HG03039 (cell line): Measurements from ENCODE around the gene BTBD10.

ENCODE experiments used
- ATAC-seq: cut with Tn5 transposase; IDR thresholded peaks from one replicate; pipeline ENCODE4 v1.9.1; 2021; ENCODE audit warnings: mild to moderate bottlenecking, moderate library complexity; ENCODE audit not compliant: unreplicated experiment

Gene BTBD10

DNA sequence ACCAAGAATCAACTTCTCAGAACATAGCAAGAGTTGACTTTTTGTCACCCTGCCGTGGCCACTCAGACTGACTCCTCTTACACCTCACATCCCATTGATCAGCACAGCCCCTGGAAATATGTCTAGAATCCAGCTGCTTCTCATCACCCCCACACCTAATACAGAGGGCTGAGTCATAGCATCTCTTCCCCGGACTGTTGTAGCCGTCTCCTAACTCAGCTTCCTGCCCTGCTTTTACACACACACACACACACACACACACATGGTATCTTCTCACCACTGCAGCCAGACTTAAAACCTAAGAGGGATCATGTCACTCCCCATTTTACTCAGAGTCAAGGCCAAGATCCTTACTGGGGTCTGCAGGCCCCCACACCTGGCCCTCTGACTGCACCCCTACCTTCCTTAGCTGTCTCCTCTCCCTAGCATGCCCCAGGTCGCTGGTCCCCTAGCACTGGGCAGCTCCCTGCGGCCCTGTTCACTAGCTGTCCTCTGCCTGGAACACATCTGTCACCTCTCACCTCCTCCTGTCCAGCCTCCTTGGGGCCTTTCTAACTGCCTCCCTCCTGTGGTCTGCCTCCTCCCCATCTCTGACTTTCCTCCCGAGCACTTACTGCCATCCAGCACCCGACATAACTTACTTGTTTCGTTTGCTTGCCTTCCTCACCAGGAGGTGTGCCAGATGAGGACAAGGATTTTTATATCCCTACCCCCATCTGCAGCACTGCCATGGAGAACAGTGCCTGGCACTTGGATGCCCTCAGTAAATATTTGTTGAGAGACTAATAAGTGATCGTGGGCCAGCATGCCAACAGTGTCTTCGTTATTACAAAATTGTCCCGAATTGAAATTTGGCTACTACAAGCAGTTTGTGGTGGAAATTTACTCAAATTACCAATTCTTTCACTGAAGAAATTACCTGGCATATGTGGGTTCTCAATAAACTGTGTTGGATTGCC is 123.5 kb downstream of the BTBD10 start:
- no peak for ATAC-seq

DNA sequence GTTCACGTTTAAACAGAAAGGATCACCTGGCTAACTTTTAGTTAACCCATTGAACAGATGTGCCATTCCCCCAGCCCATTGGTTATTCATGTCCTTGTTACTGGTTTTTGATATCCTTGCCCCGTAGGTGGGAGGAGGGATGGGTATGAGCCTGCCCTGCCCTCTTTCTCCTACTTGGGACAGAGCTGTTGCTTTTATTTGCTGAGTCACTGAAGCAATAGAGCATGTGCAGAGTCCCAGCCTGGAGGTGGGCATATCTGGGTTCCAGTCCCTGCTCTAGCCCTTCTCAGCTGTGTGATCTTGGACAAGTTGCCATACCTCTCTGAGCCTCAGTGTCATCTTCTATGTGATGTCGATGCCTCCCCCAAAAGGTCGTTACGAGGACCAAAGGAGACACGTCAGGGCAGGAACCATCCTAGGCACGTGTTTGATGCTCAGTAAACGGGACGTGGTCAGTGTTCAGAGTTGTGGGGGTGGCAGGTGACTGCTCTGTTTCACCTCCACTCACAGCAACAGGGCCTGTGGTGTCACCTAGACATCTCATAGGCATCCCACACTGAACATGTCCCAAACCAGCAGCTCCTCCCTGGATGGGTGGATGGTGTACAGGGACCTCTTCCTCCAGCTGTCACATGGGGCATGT is 124.5 kb downstream of the BTBD10 start:
- no peak for ATAC-seq

DNA sequence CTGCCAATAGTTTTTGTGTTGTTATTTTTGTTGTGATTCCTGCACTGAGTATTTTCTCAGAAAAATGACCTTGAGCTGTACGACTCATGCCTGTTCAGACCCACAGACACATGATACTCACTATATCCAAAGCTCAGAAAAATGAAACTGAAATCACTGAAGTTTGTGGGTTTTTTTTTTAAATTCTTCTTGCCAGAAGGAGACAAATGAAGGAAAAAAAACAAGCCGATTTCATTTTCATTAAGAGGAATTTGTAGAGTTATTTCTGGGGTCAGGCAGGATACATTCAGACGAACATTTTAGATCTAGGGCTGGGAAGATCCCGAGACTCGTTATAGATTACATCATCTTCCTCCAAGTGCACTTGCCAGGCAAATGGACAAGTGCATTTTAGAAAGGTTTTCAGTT is 125.0 kb downstream of the BTBD10 start:
- no peak for ATAC-seq
